SH-SY5Y (cell line): ENCODE data around the gene FBXW5.

ENCODE experiments used
- GATA2 ChIP-seq: IDR thresholded peaks from 2 replicates; pipeline ENCODE4 v1.6.1; 2011; ENCODE audit warnings: mild to moderate bottlenecking, low read depth, low read length
- GATA3 ChIP-seq: IDR thresholded peaks from 2 replicates; pipeline ENCODE4 v1.6.1; 2011; ENCODE audit warnings: low read depth, mild to moderate bottlenecking, low read length, moderate library complexity

Gene FBXW5

DNA sequence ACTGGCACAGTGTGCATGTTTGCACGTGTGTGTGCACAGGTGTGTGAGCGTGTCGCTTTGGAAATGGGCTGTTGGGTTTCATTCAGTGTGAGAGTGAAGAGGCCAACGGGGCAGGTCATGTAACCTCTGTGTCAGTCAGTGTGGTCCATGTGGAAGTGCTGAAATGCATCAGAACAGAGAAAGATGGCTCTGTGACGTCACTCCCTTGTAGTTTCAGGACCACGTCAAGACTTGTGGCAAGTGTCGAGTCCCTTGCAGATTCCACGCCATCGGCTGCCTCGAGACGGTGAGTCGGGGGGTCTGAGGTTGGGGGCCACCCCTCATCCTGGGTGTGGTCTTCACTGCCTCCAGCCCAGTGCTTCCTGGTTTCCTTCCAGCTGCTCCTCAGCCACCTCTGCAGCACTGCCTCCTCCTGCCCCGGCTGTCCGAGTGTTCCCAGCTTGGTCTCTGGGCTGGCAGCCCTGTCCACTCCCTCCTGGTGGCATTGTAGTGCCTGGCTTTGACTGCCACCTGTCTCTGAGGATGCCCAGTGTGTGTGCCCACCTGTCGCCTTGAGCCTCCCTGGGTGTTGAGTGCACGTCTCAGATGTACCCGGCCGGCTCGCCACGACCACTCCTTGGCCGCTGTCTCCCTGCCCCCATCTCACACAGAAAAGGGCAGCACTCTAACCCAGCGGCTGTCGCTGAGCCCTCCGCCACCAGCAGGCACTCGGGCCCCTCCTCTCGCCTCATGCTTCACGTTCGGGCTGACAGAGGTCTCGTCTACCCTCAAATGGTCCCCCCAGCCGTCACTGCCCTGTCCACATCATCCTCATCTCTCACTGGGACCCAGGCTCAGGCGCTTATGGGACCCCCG lies 28.0 kb downstream of the FBXW5 start:
- TF ChIP-seq GATA2 = no peak
- TF ChIP-seq GATA3 = no peak

GRCh38 chr9:136915632-136916329 lies 28.8 kb downstream of the FBXW5 start:
- TF ChIP-seq GATA2 (no peak), GATA3 (no peak)

DNA sequence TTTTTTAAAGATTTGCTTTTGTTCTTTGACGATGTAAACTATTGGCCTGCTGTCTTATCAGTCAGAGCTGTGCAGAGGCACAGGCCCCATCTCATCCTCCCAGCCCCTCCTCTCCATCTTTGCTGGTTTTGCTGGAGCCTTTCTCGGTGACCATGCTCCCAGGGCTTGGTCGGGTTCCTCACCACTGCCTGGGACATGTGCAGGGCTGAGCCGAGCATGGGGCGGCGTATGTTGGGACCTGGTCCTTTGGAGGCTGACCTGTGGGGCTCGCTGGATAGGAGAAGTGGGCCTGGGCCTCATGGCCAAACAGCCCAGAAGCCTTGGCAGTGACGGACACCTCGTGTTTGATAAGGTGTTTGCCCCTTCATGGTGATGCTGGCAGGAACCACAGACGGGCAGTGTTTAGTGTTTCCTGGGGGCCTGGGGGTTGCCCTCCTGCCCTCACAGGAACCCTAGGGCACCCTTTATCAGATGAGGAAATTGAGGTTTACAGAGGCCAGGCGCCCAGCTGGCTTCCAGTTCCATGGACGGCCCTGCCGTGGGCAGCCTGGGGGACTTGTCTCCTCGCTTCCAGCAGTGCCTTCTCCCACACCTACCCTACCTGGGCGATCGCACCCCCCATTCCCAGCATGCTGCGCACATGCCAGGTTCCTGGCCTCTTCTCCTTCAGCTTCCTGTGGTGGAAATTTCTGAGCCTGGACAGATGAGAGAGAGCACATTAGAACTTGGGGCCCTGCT lies 30.7 kb downstream of the FBXW5 start:
- TF ChIP-seq GATA2 (no peak), GATA3 (no peak)

GRCh38 chr9:136910901-136911245 lies 33.7 kb downstream of the FBXW5 start:
- TF ChIP-seq GATA3 (no peak), GATA2 (no peak)

GRCh38 chr9:136910197-136910900 lies 34.2 kb downstream of the FBXW5 start:
- no peak for TF ChIP-seq GATA2
- no peak for TF ChIP-seq GATA3

- TF ChIP-seq GATA3 (no peak), GATA2 (no peak)
These were observed 37.3 kb downstream of the FBXW5 start for GRCh38 chr9:136907011-136907914.

DNA sequence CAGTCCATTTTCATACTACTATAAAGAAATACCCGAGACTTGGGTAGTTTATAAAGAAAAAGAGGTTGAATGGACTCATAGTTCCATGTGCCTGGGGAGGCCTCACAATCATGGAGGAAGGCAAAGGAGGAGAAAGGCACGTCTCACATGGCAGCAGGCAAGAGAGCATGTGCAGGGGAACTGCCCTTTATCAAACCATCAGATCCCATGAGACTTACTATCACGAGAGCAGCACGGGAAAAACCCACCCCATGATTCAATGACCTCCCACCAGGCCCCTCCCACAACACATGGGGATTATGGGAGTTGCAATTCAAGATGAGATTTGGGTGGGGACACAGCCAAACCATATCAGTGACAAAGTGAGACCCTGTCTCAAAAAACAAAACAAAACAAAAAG lies 38.3 kb downstream of the FBXW5 start:
- no peak for TF ChIP-seq GATA3
- TF ChIP-seq GATA2 = no peak

DNA sequence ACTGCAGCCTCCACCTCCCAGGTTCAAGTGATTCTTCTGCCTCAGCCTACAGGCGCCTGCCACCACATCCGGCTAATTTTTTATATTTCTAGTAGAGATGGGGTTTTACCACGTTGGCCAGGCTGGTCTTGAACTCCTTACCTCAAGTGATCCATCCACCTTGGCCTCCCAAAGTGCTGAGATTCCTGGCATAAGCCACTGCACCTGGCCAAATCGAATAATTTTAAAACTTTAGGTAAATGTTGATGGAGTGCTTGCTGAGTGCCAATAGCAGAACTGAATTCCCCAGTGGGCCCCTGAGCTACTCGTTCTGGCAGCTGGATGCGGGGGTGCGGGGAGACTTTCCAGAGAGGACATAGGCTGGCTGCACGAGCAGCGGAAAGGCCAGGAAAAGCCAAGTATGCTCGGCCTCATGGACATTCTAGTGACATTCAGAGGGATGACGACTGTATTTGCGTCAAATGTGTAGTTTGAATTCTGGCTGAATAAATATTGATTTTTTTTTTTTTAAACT lies 41.4 kb downstream of the FBXW5 start:
- TF ChIP-seq GATA2 (no peak), GATA3 (no peak)

- TF ChIP-seq GATA2 (no peak), GATA3 (no peak)
These were observed 42.2 kb downstream of the FBXW5 start for GRCh38 chr9:136902259-136902821.

GRCh38 chr9:136901516-136902258 lies 42.9 kb downstream of the FBXW5 start:
- TF ChIP-seq GATA2 (no peak), GATA3 (no peak)

DNA sequence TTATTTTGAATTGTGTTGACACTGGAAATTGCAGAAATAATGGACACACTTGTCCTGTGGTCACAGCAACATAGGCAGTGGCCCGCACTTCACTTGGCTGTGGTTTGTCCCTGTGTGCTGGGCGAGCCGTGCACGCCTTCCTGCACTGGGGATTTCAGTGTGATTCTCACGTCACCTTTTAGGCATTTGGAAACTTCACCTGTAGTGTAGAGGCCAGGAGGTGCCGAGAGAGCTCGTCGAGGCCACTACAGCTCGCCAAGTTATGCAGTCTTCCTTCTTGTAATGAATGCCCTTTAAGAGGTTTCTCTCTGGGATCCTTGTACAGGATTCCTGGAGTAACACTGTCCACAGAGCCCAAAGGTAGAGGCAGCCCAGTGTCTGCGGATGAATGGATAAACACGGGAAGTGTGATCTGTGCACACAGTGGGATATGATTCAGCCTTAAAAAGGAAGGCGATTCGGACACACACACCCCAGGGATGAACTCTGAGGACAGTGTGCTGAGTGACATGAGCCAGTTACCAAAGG lies 43.5 kb downstream of the FBXW5 start:
- TF ChIP-seq GATA3 (no peak), GATA2 (no peak)

- no peak for TF ChIP-seq GATA3
- TF ChIP-seq GATA2 = no peak
These were observed 44.0 kb downstream of the FBXW5 start for GRCh38 chr9:136900556-136900955.
